GM23338 (cell line): ENCODE data around the gene KLHL13. TPM values are rescaled to one million over a fixed set of nuclear protein-coding genes. Genes with fewer than 3 reads are reported as not detected.

Experiments
- ATAC-seq: fragments of 200-7000 bp; cut with Tn5 transposase; 3 replicates; pipeline ENCODE4 v1.9.1; 2020
- DNase-seq: peaks from one replicate; pipeline ENCODE4 v3.0.0-alpha.2; 2015; ENCODE audit warnings: low spot score
- H2AFZ ChIP-seq: fragments of 200-600 bp; sonication (generic); 2 replicates; pipeline ENCODE4 v1.8.0; 2016; ENCODE audit warnings: antibody characterized with exemption, mild to moderate bottlenecking, moderate library complexity
- H3F3A ChIP-seq: fragments of 200-600 bp; sonication (generic); replicated peaks from 2 replicates; pipeline ENCODE4 v1.8.0; 2017; ENCODE audit warnings: antibody characterized with exemption, mixed run types, low read depth
- H3K27ac ChIP-seq: fragments of 200-600 bp; sonication (generic); 2 replicates; pipeline ENCODE4 v1.6.1; 2016; ENCODE audit warnings: low read depth
- H3K27me3 ChIP-seq: fragments of 200-600 bp; sonication (generic); 2 replicates; pipeline ENCODE4 v1.8.0; 2016; ENCODE audit warnings: mild to moderate bottlenecking, mixed run types, moderate library complexity; ENCODE audit not compliant: insufficient read depth
- H3K36me3 ChIP-seq: fragments of 200-600 bp; sonication (generic); 2 replicates; pipeline ENCODE4 v1.8.0; 2016; ENCODE audit warnings: mild to moderate bottlenecking; ENCODE audit not compliant: insufficient read depth
- H3K4me1 ChIP-seq: fragments of 200-600 bp; sonication (generic); 2 replicates; pipeline ENCODE4 v1.8.0; 2016; ENCODE audit warnings: mild to moderate bottlenecking, moderate library complexity; ENCODE audit not compliant: insufficient read depth
- H3K4me2 ChIP-seq: fragments of 200-600 bp; sonication (generic); 2 replicates; pipeline ENCODE4 v1.7.1; 2017; ENCODE audit warnings: mixed run types
- H3K4me3 ChIP-seq: fragments of 200-600 bp; sonication (generic); 2 replicates; pipeline ENCODE4 v1.6.1; 2016; ENCODE audit warnings: mixed run types
- H3K79me2 ChIP-seq: fragments of 200-600 bp; sonication (generic); replicated peaks from 2 replicates; pipeline ENCODE4 v1.8.0; 2017; ENCODE audit warnings: mild to moderate bottlenecking; ENCODE audit not compliant: insufficient read depth
- H3K9me2 ChIP-seq: fragments of 200-600 bp; sonication (generic); 2 replicates; pipeline ENCODE4 v1.8.0; 2017; ENCODE audit not compliant: insufficient read depth
- H4K20me1 ChIP-seq: fragments of 200-600 bp; sonication (generic); replicated peaks from 2 replicates; pipeline ENCODE4 v1.8.0; 2017; ENCODE audit warnings: mild to moderate bottlenecking; ENCODE audit not compliant: insufficient read depth
- H3K27ac Mint-ChIP-seq: 2 replicates; pipeline ENCODE4 v1.8.0; 2020; ENCODE audit warnings: inconsistent platforms, mild to moderate bottlenecking, moderate library complexity, mixed read lengths
- H3K27me3 Mint-ChIP-seq: 3 replicates; pipeline ENCODE4 v1.8.0; 2022; ENCODE audit warnings: low read depth, mild to moderate bottlenecking, moderate library complexity, mixed read lengths, inconsistent platforms; ENCODE audit not compliant: insufficient read depth, poor library complexity
- H3K36me3 Mint-ChIP-seq: 3 replicates; pipeline ENCODE4 v1.8.0; 2021; ENCODE audit warnings: low read depth, mild to moderate bottlenecking, inconsistent platforms, moderate library complexity, mixed read lengths
- H3K4me1 Mint-ChIP-seq: 3 replicates; pipeline ENCODE4 v1.8.0; 2020; ENCODE audit warnings: mild to moderate bottlenecking, inconsistent platforms, mixed read lengths
- H3K4me3 Mint-ChIP-seq: 3 replicates; pipeline ENCODE4 v1.8.0; 2021; ENCODE audit warnings: moderate library complexity, mild to moderate bottlenecking, inconsistent platforms, mixed read lengths
- H3K9me3 Mint-ChIP-seq: 3 replicates; pipeline ENCODE4 v1.8.0; 2020; ENCODE audit warnings: moderate library complexity, mild to moderate bottlenecking, inconsistent platforms, mixed read lengths
- CREB1 ChIP-seq: fragments of 250-450 bp; sonication (Bioruptor Pico); IDR thresholded peaks from 2 replicates; pipeline ENCODE4 v1.5.0; 2020; ENCODE audit warnings: low read depth, mild to moderate bottlenecking, moderate library complexity
- ETS1 ChIP-seq: IDR thresholded peaks from 2 replicates; pipeline ENCODE4 v1.6.1; 2016; ENCODE audit warnings: antibody characterized with exemption
- EZH2 ChIP-seq: fragments of 200-600 bp; sonication (generic); IDR thresholded peaks from one replicate; pipeline ENCODE4 v1.8.0; 2017; ENCODE audit warnings: antibody characterized with exemption, mild to moderate bottlenecking, low read depth; ENCODE audit not compliant: unreplicated experiment
- JUNB ChIP-seq: IDR thresholded peaks from one replicate; pipeline ENCODE4 v1.6.1; 2016; ENCODE audit warnings: antibody characterized with exemption; ENCODE audit not compliant: unreplicated experiment
- POLR2AphosphoS5 ChIP-seq: IDR thresholded peaks from 2 replicates; pipeline ENCODE4 v1.6.1; 2016; ENCODE audit warnings: antibody characterized with exemption, low read depth
- STAT1 ChIP-seq: IDR thresholded peaks from one replicate; pipeline ENCODE4 v1.6.1; 2016; ENCODE audit warnings: antibody characterized with exemption; ENCODE audit not compliant: unreplicated experiment
- ZNF114 ChIP-seq: fragments of 250-450 bp; sonication (Bioruptor Pico); IDR thresholded peaks from 2 replicates; pipeline ENCODE4 v1.5.0; 2020; ENCODE audit warnings: mild to moderate bottlenecking, moderate library complexity
- polyA plus RNA-seq: library from polyadenylated mRNA; unstranded; fragments of >200 nt; fragmentation: Nextera tagmentation; extraction: Ambion mirVana; gene quantifications from 2 replicates; pipeline ENCODE4 v1.2.1, GENCODE V29; 2016
- total RNA-seq: library from RNA; depleted of rRNA; stranded (reverse); fragments of >200 nt; shearing (Covaris generic); gene quantifications from 2 replicates; pipeline ENCODE4 v1.2.3, GENCODE V29; 2014
- TF ChIP-seq, protein P1 (sequence below): fragments of 250-450 bp; sonication (Bioruptor Pico); IDR thresholded peaks from 2 replicates; pipeline ENCODE4 v1.5.0; 2020; ENCODE audit warnings: mild to moderate bottlenecking, moderate library complexity
- TF ChIP-seq, protein P2 (sequence below): IDR thresholded peaks from one replicate; pipeline ENCODE4 v1.6.1; 2018; ENCODE audit warnings: antibody characterized with exemption; ENCODE audit not compliant: unreplicated experiment

KLHL13 gene
- total and polyA plus RNA-seq, 2 experiments from 2014 or later: 5.9 to 10.9 TPM

DNA sequence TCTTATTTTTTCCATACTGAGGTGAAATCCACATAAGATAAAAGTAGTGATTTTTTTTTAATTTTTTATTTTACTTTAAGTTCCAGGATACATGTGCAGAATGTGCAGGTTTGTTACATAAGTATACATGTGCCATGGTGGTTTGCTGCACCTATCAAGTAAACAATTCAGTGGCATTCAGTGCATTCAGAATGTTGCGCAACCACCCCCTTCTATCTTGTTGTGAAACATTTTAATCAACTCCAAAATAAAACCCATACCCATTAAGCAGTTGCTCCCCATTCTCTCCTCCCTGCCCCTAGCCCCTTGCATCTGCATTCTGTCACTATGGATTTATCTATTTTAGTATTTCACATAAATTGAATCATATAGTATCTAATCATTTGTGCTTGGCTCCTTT lies 121.2 kb downstream of the KLHL13 start (continued):
- TF ChIP-seq, protein P1, sequence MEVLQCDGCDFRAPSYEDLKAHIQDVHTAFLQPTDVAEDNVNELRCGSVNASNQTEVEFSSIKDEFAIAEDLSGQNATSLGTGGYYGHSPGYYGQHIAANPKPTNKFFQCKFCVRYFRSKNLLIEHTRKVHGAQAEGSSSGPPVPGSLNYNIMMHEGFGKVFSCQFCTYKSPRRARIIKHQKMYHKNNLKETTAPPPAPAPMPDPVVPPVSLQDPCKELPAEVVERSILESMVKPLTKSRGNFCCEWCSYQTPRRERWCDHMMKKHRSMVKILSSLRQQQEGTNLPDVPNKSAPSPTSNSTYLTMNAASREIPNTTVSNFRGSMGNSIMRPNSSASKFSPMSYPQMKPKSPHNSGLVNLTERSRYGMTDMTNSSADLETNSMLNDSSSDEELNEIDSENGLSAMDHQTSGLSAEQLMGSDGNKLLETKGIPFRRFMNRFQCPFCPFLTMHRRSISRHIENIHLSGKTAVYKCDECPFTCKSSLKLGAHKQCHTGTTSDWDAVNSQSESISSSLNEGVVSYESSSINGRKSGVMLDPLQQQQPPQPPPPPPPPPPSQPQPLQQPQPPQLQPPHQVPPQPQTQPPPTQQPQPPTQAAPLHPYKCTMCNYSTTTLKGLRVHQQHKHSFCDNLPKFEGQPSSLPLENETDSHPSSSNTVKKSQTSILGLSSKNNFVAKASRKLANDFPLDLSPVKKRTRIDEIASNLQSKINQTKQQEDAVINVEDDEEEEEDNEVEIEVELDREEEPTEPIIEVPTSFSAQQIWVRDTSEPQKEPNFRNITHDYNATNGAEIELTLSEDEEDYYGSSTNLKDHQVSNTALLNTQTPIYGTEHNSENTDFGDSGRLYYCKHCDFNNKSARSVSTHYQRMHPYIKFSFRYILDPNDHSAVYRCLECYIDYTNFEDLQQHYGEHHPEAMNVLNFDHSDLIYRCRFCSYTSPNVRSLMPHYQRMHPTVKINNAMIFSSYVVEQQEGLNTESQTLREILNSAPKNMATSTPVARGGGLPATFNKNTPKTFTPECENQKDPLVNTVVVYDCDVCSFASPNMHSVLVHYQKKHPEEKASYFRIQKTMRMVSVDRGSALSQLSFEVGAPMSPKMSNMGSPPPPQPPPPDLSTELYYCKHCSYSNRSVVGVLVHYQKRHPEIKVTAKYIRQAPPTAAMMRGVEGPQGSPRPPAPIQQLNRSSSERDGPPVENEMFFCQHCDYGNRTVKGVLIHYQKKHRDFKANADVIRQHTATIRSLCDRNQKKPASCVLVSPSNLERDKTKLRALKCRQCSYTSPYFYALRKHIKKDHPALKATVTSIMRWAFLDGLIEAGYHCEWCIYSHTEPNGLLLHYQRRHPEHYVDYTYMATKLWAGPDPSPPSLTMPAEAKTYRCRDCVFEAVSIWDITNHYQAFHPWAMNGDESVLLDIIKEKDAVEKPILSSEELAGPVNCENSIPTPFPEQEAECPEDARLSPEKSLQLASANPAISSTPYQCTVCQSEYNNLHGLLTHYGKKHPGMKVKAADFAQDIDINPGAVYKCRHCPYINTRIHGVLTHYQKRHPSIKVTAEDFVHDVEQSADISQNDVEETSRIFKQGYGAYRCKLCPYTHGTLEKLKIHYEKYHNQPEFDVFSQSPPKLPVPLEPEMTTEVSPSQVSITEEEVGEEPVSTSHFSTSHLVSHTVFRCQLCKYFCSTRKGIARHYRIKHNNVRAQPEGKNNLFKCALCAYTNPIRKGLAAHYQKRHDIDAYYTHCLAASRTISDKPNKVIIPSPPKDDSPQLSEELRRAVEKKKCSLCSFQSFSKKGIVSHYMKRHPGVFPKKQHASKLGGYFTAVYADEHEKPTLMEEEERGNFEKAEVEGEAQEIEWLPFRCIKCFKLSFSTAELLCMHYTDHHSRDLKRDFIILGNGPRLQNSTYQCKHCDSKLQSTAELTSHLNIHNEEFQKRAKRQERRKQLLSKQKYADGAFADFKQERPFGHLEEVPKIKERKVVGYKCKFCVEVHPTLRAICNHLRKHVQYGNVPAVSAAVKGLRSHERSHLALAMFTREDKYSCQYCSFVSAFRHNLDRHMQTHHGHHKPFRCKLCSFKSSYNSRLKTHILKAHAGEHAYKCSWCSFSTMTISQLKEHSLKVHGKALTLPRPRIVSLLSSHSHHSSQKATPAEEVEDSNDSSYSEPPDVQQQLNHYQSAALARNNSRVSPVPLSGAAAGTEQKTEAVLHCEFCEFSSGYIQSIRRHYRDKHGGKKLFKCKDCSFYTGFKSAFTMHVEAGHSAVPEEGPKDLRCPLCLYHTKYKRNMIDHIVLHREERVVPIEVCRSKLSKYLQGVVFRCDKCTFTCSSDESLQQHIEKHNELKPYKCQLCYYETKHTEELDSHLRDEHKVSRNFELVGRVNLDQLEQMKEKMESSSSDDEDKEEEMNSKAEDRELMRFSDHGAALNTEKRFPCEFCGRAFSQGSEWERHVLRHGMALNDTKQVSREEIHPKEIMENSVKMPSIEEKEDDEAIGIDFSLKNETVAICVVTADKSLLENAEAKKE: no peak
- TF ChIP-seq STAT1 (no peak), ZNF114 (CRISPR knock-in tag) (no peak), ETS1 (no peak)

DNA sequence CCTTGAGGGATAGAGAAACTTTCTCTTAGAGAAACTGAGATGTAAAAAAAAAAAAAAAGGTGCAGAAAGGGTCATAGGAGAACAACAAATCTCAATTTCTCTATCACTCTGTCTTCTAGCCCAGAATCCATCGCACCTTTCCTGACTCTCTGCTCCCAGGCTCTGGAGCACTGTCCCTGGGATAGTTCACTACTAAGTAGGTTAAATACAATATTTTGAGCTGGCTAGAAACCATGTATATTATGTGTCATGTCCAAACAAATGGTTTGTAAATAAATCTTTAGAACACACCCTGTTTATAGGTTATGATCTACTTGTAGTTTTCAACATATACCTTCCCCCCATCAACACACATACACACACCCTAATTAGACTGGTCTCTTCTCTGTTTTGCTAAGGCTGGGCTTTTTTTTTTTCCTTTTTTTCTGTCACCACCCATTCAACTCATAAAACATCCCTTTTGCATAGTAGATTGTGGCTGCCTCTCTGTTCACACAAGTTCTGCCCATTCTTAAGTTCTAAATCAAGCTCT lies 124.4 kb downstream of the KLHL13 start:
- no peak overlapping the region for H3K27ac ChIP-seq
- no peaks in the 10 kb centered on the region for H3K36me3 Mint-ChIP-seq
- H3K27me3 Mint-ChIP-seq: no peaks in the 10 kb centered on the region
- H3K4me2 ChIP-seq: no peak overlapping the region
- H3K79me2 ChIP-seq: no peaks in the 10 kb centered on the region
- no peak overlapping the region for H3K4me3 Mint-ChIP-seq
- no peaks in the 10 kb centered on the region for H3F3A ChIP-seq
- no peaks in the 10 kb centered on the region for H3K4me1 ChIP-seq
- H2AFZ ChIP-seq: no peak overlapping the region
- H3K27ac Mint-ChIP-seq: no peak overlapping the region
- no peaks in the 10 kb centered on the region for H3K9me3 Mint-ChIP-seq
- H3K4me1 Mint-ChIP-seq: peaks cover 6% of the 10 kb centered on the region; the same call in 2 of the 3 replicates
- no peaks in the 10 kb centered on the region for H3K36me3 ChIP-seq
- DNase-seq: no peak
- no peaks in the 10 kb centered on the region for H3K9me2 ChIP-seq
- H3K27me3 ChIP-seq: no peaks in the 10 kb centered on the region
- ATAC-seq: no peak
- no peak overlapping the region for H3K4me3 ChIP-seq
- no peaks in the 10 kb centered on the region for H4K20me1 ChIP-seq
- TF ChIP-seq EZH2: no peak
- TF ChIP-seq JUNB: no peak
- no peak for TF ChIP-seq POLR2AphosphoS5
- TF ChIP-seq ZNF114 (CRISPR knock-in tag): no peak
- TF ChIP-seq CREB1: no peak
- TF ChIP-seq, protein P2, sequence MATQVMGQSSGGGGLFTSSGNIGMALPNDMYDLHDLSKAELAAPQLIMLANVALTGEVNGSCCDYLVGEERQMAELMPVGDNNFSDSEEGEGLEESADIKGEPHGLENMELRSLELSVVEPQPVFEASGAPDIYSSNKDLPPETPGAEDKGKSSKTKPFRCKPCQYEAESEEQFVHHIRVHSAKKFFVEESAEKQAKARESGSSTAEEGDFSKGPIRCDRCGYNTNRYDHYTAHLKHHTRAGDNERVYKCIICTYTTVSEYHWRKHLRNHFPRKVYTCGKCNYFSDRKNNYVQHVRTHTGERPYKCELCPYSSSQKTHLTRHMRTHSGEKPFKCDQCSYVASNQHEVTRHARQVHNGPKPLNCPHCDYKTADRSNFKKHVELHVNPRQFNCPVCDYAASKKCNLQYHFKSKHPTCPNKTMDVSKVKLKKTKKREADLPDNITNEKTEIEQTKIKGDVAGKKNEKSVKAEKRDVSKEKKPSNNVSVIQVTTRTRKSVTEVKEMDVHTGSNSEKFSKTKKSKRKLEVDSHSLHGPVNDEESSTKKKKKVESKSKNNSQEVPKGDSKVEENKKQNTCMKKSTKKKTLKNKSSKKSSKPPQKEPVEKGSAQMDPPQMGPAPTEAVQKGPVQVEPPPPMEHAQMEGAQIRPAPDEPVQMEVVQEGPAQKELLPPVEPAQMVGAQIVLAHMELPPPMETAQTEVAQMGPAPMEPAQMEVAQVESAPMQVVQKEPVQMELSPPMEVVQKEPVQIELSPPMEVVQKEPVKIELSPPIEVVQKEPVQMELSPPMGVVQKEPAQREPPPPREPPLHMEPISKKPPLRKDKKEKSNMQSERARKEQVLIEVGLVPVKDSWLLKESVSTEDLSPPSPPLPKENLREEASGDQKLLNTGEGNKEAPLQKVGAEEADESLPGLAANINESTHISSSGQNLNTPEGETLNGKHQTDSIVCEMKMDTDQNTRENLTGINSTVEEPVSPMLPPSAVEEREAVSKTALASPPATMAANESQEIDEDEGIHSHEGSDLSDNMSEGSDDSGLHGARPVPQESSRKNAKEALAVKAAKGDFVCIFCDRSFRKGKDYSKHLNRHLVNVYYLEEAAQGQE: no peak
- no peak for TF ChIP-seq ETS1
- no peak for TF ChIP-seq STAT1
